Erythroblast (primary cell): ENCODE results near the gene GPR83.

Experiments
- GATA1 ChIP-seq: IDR thresholded peaks from 2 replicates; pipeline ENCODE4 v1.6.1; 2011; ENCODE audit warnings: low read depth, mild to moderate bottlenecking, control low read depth, low read length, moderate library complexity
- POLR2A ChIP-seq: IDR thresholded peaks from 2 replicates; pipeline ENCODE4 v1.6.1; 2011; ENCODE audit warnings: mild to moderate bottlenecking, low read length

DNA sequence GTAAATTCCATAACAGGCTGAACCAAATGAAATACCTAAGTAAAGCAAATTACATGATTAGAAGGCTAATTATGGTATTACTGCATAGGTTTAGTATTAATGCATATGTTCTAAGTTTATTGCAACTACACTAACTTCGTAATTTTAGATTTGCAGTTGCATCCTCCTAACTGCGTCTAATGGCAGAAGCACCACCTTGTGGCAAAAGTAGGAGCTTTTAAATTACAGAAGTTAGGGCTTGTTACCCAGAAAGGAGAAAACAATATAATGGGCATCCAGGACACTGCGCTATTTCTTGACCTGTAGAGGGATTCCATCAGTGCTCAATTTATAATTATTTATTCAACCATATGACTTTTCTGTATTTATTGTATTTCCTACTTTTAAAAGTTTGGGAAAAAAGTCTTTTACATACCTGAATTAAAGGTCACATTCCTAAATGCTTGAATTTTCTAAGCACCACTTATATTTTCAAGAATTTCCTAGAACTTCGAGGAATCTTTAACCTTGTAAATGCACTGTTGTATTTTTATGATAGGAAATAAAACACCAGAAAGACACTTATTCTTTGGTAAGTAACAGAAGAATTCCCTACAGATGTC is 16.3 kb upstream of the GPR83 start:
- TF ChIP-seq POLR2A (no peak), GATA1 (no peak)
